Measurements from ENCODE around the gene FAM174C.
"Not testable (repeated sequence)": the region's sequence is repeated elsewhere in the genome, so short reads cannot be mapped to it uniquely, and the experiment has no call there.

Gene FAM174C

DNA sequence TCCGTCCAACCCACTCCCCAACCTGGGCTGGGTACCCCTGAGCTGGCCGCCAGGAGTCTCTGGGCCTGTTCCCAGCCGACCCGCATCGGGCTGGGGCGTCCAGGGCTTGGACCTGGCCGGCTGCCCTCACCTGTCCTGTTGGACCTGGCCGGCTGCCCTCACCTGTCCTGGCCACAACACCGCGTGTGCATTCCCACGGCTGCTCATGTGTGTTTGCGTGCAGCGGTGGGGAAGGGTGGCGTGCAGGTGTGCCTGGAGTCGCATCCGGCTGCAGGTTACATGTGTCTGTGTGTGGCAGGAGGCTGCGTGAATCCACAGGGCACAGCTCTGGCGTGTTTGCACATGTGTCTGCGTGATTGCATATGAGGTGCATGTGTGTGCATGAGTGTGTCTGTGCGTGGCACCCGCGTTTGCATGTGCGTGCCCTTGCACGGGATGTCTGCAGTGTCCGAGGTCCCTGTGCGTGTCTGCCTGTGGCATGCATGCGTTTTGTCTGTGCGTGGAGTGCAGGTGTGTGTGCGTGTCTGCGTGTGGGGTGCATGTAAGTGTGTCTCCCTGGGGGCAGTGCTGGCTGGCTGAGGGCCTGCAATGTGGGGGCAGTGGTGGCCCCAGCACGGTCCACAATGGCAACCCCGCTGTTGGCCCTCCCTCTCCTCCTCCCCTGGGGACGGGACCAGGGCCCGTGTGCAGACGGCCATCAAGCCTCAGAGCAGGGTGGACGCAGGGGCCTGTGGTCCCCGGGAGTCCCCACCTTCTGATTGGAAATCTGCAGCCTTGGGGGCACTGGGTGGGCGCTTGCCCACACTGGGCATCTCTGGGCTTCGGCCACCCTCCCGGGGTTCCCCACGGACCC, 13.7 kb downstream of the FAM174C start:
- no peak for DNase-seq

DNA sequence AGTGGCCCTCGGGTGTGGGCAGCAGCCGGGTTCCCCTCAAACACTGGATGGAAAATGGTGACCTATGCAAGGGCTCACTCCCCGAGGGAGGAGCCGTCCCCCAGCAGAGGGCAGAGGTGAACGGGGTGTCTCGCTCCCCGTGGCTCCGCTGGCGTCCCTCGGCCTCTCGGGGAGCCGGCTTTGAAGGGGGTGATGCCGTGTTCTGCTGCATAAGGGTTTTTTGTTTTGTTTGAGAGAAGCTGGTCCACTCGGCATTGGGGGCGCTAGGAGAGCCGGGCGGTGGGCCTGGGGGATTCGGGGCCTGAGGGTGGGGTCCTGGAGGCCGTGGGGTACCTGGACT, 14.3 kb downstream of the FAM174C start:
- no peak for DNase-seq

DNA sequence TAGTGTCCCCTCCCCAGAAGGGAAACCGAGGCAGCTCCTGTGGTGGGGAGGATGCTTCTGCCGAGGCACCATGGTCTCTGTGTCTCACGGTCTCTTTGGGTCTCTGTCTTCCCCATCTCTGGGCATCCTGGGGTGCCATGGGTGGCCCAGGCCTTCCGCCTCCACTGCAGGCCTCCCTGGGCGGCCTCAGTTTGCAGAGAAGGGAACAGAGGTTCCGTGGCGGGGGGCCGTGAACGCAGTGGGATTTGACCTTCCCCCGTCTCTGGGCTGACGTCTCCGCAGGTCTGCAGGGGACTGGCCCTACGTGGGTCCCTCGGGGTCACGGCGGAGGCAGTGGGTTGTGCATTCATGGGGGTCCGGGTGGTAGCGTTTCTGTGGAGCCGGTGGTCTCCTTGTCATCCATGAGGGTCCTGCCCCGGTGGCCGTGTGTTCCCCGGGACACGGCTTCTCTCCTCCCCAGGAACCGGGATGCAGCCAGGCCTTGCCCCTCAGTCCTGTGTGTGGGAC, 14.9 kb downstream of the FAM174C start:
- DNase-seq: no peak

DNA sequence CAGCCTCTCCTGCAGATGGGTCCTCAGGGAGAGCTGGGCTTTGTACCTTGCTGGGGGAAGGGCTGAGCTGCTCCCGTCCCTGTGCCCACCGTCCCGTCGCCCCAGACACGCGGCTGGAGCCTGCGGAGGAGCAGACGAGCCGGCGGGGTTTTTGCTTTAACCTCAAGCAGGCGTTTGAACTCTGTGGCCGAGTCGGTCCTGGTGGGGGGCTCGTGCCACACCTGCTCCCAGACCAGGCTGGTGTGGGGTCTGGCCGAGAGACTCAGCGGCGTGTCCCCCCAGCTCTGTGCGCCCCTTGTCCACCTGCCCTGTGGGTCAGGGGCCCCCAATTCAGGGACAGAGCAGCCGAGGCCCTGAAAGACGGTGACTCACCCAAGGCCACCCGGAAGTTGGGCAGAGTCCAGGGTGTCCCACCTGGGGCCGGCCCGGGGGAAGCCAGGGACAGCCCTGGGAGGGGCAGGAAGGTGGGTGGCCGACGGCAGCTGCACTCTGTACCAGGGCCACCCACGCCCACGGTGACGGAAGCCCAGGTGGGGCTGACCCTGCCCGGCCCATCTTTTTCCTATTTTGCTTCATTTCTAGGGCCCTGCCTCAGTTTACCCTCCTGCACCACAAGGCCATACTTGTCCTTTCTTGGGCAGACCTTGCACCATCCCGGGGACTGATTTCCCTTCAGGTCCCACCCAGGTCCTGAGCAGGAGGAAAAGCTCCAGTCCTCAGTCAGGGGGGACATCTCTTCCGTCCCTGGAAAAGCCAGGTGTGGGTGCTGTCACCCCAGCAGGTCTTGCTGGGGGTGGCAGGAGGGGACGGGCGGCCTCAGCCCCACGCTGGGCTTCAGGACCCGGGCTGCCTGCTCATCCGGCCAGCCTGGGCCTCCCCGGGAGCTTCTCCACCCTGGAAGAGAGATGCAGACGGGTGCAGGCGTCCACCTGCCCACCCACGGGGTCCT, 15.6 kb downstream of the FAM174C start:
- no peak for DNase-seq

DNA sequence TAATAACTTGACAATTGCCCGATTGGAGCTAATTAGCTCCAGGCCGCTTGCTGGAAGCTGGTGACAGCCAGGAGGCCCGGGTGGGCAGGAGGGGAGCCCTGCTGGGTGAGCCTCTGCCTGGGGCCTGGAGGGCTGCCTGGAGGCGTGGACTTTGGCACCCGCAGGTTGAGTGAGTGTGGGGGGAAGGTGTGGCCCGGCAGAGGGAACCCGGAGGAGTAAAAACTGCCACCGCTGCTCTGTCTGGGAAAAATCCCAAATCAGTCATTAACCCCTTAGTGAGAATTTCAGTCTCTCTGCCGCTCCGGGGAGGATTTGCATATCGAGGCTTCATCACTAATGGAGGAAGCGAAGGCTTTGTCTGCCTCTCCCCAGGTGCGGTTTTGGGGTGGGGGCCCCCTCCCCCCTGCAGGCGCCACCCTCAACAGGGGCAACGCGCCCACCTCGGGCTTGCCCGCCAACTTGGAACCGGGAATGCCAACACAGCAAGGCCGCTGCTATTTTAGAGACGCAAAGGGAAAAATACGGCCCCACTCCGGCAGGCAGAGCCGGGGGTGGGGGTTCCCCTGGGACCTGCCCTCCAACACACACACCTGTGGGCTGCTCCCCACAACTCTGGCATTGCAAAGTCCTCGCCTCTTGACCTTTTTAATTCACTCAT, 16.6 kb downstream of the FAM174C start:
- no peak for DNase-seq

DNA sequence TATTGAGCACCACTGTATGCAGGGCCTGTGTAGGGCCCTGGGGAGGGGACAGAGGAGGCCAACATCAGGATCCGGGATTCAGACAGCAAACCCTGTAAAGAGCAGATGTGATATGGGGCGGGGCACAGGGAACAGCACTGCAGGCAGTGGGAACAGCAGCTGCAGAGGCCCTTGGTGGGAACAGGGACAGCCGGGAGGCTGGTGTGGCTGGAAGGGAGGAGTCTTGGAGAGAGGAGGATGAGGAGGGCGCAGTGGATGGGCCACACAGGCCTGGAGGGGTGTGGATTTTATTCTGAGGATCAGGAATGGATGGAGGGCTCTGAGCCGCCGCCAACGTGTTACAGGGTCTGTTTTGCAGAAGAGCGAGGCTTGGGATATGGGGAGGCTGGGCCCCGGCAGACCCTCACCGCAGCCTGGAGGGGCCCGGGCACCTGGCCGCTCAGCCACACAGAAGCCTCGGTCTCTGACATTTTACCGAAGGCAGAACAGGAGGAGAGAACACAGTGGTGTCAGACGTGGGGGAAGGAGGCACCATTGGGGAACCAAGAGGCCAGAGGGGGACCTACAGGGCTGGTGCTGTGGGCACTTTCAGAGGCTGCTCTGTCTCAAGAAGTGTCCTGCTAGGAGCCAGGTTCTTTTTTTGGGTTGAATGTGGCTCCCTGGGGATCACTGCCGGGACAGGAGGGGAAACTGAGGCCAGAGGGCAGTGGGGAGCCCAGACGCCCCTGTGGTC, 17.3 kb downstream of the FAM174C start:
- no peak for DNase-seq

DNA sequence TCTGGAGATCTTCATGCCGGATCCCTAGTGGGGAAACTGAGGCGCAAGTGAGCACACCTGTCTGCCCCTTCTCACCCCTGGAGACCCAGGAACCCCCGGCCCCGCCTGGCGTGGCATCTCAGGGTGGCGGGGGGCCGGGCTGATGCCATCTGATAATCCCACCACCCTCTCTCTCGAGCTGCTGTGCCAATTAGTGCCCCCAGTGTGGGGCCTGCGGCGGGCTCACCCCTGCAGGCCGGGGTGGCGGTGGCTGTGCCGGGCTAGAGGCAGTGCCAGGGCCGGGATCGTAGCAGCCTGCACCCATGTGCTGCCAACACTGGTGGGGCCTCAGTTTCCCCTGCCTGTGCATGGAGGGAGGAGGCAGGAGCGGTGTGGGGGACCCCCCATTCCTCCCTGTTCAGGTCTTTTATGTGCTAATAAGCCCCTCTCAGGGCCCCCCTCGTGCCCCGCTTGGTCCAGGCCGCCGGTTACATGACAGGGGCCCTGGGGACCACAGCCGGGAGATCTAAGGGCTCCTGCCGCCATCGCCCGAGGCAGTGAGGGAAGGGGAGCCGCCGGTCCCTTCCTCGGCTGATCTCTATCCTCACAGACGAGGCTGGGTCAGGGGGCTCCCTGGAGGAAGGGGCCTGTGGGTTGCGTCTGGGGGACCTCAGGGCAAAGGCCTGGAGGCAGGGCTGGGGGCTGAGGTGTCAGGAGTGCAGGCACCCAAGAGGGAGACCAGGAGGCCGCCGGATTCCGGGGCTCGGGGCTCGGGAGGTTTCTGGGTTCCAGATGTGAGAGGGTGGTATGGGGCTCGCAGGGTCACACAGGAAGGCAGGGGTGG, 18.7 kb downstream of the FAM174C start:
- DNase-seq: no peak

DNA sequence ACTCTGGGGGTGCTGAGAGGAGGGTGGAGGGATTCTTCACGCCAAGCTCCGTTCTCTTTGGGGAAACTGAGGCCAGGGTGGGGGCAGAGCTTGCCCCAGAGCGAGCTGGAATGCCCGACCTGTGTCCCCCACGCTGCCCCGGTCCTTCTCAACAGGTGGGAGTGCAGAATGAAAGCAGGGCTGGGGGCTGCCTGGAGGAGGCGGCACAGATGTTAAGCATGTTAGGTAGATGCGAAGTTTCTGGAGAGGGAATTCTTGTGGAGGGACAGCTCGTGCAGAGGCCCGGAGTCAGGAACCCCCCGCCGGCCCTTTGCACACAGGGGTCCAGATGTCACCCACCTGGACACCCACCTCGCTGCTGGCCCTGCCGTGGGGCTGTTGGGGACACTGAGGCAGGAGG, 19.4 kb downstream of the FAM174C start:
- no peak for DNase-seq

DNA sequence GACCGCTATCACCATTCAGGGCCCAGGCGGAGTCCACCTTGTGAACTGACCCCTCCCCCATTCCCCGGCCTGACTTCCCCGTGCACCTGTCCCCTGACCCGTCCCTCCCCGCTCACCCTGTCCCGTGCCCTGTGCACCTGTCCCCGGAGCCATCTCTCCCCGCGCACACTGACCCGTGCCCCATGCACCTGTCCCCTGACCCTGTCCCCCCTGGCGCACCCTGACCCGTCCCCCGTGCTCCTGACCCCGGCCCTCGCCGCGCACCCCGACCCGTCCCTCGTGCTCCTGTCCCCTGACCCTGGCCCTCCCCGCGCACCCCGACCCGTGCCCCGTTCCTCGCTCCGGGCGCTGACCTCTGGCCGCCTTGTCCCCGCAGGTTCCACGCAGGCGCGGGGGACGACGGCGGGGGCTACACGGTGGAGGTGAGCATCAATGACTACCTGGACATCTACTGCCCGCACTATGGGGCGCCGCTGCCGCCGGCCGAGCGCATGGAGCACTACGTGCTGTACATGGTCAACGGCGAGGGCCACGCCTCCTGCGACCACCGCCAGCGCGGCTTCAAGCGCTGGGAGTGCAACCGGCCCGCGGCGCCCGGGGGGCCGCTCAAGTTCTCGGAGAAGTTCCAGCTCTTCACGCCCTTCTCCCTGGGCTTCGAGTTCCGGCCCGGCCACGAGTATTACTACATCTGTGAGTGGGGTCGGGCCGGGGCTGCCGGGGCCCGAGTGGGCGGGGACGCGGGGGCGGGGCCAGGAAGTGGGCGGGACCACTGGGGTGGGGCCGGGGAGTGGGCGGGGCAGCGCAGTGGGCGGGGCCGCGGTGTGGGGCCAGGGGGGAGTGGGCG, 20.1 kb downstream of the FAM174C start:
- no peak for DNase-seq

DNA sequence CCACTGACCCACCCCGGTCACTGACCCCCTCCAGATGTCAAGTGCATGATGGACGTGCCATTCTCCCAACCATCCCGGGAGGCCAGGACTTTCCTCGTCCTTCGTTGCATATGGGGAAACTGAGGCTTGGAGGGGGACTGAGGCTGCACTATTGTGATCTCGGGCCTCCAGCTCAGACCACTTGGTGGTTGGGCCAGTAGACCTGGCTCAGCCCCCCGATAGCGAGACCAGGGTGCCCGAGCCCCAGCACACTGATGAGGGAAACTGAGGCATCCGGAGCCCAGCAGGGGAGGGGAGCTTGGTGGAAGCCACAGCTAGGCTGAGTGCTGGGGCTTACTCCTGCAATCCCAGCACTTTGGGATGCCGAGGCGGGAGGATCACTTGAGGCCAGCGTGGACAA, 20.7 kb downstream of the FAM174C start:
- DNase-seq: no peak

DNA sequence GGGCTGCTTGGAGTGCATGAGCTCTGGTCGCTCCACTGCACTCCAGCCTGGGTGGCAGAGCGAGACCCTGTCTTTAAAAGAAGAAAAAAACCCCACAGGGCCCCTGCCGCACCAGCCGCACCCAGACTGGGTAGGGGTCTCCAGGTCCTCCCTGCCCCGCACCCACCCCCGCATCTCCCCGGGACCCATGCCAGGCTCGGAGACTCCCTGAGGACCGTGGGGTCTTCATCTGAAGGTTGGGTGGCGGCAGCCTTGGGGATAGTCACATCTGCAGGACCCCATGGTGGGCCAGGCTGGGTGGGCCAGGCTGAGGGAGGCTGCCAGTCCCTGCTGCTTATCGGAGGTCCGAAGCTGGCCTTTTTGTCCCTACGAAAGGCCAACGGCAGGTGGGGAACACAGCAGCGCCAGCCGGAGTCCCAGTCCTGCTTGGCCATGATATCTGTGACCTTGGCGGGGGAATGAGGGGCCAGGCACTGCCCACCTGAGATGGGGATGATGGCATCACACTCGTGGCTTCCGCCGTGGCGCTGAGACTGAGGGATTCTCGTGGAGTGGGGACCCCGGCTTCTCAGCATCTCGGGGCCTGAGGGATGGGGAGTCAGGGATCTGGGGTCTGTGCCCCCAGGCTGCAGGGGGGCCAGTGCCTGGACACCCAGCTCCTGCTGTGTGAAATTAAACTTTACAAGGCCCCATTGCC, 21.4 kb downstream of the FAM174C start:
- no peak for DNase-seq

DNA sequence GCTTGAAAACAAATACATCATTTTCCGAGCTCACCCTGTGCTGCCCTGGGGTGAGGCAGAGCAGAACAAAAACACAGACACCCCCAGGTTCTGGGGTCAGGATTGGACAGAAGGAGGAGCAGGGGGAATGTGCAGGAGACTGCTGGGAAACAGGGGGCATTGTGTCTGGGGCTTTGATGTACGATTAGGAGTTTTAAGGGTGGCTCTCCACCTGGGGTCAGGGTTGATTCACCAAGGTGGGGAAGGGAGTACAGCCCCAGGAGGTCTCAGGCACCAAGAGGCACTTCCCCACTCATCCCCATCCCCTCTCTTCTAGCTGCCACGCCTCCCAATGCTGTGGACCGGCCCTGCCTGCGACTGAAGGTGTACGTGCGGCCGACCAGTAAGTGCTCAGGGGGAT, 22.9 kb downstream of the FAM174C start:
- DNase-seq: no peak

DNA sequence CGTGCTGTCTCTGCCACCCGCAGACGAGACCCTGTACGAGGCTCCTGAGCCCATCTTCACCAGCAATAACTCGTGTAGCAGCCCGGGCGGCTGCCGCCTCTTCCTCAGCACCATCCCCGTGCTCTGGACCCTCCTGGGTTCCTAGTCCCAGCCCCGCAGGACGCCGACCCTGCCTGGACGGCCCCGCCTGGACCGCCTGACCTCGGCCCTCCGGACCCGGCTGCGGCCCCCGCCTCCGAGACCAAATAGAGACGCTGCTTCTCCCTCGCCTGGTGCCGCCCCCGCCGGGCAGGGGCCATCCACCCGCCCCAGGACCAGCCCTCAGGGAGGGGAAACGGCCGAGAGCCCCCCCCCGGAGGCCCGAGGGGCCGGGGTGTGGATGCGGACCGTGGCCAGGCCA, 24.5 kb downstream of the FAM174C start:
- no peak for DNase-seq

DNA sequence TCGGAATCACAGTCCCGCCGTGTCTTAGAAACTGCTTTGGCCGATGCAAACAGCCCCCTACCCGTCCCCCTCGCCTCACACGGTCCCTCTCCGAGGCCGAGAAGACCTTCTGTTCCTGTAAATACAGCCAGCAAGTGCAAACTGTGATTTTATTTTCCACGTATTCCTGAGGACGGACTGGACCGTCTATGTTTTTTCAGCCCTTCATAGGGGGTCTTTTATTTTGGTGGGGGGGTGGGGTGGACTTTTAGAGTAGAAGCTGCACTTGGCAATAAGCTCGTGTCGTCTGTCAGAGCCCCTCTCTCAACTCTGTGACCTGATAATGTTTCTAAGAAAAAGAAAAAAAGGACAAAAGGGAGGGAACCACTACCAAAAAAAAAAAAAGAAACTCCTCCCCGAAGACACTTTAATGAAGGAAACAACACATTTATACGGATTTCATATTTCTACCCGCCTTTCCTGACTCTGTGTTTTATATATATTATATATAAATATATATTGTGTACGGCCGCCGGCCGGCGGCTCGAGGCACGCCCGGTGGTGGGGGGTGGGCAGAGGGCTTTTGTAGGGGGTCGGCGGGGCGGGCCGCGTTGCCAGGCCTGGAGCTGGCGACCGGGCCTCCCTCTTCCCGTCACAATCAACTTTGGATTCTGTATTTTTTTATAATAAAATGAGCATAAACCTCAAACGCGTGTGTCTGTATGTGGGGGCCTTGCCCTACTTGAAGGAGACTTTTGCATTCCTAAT, 25.6 kb downstream of the FAM174C start:
- DNase-seq: no peak

DNA sequence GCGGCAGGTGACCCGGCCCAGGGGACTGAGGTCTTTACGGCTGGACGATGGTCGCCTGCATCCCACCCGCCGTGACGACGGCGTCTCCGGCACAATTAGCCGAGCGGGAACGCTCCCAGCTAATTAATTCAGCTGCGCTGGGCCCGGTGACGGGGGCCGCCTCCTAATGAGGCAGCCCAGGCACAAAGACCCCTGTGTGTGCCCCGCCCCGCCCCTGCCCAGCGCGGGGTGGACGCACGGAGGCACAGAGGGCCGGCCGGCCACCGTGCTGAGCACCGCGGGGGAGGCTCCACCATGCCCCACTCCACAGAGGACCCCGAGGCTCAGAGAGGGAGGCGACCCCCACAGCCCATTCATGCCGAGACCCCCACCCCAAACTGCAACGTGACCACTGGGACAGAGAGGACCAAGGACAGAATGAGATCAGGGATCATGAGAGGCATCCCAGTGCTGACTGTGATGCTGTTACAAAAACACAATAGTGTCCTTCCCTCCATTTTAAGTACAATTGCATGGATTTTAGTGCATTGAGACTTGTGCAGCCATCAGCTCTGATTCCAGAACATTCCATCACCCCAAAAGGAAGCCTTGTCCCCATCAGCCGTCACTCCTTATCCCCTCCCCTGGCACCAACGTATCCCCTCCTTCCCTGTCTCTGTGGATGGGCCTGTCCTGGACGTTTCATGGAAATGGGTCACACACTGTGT, 27.4 kb downstream of the FAM174C start:
- no peak for DNase-seq

DNA sequence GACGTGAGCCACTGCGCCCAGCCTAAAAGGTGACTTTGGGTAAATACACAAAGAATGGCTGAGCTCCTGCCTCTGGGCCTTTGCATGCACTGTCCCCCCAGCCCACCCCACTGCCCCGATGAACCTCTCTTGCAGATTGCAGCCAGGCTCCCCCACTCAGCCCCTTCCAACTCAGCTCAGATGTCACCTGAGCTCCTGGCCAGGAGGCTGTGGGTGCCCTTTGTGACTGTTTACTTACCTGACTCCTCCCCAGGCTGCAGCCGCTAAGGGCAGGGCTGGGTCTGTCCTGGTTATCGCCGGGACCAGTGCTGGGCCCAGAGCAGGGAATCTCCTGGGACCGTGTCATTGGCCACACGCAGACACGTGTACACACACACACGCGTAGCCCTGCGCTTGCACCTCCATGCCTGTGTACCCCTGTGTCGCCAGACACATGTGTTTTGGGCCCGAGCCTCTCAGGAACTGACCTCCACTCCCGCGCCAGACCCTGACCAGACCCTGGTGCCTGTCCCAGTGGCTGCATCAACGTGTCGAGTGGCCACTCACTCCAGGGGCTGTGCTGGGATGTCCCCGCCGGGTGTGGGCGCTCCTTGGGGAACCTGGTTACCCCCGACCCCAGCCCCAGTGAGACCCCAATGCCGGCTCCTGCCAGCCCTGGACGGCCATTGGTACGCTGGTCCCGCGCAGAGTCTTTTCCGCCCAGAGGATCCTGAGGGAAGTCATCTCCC, 29.0 kb downstream of the FAM174C start:
- DNase-seq: no peak

DNA sequence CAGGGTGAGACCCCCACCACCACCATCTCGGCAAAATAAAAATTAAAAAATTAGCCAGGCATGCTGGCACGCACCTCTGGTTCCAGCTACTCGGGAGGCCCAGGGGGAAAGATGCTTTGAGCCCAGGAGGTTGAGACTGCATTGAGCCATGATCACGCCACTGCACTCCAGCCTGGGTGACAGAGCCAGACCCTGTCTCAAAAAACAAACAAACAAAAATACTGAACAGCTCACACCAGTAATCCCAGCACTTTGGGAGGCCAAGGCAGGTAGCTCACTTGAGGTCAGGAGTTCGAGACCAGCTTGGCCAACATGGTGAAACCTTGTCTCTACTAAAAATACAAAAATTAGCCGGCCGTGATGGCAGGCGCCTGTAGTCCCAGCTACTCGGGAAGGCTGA, 30.0 kb downstream of the FAM174C start:
- DNase-seq: not testable (repeated sequence)

DNA sequence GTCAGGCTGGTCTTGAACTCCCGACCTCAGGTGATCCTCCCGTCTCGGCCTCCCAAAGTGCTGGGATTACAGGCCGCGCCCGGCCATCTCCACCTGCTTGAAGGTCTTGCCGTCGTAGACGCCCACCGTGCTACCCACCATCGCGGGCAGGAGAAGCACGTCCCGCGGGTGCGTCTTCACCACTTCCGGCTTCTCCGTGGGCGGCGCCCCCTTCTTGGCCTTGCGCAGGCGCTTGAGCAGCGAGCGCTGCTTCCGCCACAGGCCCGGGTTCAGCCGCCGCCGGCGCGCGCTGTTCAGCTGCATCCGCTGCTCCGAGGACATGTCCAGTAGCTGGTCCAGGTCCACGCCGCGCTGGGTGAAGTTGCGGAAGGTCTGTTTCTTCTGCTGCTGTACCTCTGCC, 32.0 kb downstream of the FAM174C start:
- DNase-seq: no peak
